ENCODE measurements around the gene KIAA2012.

Gene KIAA2012

GRCh38 chr2:202038471-202039277 is 34.4 kb upstream of the KIAA2012 start (continued):
- no peak for TF ChIP-seq PRDM10 (tag by site-specific recombination; IDR thresholded peaks at IDR 0.05)
- TF ChIP-seq SP7 (tag by site-specific recombination; IDR thresholded peaks at IDR 0.05) = no peak
- TF ChIP-seq, protein P1, sequence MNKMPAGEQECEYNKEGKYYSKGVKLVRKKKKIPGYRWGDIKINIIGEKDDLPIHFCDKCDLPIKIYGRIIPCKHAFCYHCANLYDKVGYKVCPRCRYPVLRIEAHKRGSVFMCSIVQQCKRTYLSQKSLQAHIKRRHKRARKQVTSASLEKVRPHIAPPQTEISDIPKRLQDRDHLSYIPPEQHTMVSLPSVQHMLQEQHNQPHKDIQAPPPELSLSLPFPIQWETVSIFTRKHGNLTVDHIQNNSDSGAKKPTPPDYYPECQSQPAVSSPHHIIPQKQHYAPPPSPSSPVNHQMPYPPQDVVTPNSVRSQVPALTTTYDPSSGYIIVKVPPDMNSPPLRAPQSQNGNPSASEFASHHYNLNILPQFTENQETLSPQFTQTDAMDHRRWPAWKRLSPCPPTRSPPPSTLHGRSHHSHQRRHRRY (tag by site-specific recombination; IDR thresholded peaks at IDR 0.05) = no peak
- no peak for TF ChIP-seq BCL11B (tag by site-specific recombination; IDR thresholded peaks at IDR 0.05; ENCODE audit: low read depth)
- no peak for TF ChIP-seq ZBTB26 (tag by site-specific recombination; optimal IDR thresholded peaks at IDR 0.05)
- 0 out of 2 replicates have a peak, but pooled peaks have one; percentile 12 for TF ChIP-seq IKZF3 (tag by site-specific recombination; IDR thresholded peaks at IDR 0.05)
- peak; percentile 80 for TF ChIP-seq TRIM28 (IDR thresholded peaks at IDR 0.05; ENCODE audit: borderline replicate concordance, low read length)
- TF ChIP-seq ZBTB17 (tag by site-specific recombination; IDR thresholded peaks at IDR 0.05) = peak; percentile 96
- TF ChIP-seq ZNF2 (tag by site-specific recombination; IDR thresholded peaks at IDR 0.05) = no peak
- TF ChIP-seq, protein P2, sequence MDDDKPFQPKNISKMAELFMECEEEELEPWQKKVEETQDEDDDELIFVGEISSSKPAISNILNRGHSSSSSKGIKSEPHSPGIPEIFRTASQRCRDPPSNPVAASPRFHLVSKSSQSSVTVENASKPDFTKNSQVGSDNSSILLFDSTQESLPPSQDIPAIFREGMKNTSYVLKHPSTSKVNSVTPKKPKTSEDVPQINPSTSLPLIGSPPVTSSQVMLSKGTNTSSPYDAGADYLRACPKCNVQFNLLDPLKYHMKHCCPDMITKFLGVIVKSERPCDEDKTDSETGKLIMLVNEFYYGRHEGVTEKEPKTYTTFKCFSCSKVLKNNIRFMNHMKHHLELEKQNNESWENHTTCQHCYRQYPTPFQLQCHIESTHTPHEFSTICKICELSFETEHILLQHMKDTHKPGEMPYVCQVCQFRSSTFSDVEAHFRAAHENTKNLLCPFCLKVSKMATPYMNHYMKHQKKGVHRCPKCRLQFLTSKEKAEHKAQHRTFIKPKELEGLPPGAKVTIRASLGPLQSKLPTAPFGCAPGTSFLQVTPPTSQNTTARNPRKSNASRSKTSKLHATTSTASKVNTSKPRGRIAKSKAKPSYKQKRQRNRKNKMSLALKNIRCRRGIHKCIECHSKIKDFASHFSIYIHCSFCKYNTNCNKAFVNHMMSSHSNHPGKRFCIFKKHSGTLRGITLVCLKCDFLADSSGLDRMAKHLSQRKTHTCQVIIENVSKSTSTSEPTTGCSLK (tag by site-specific recombination; IDR thresholded peaks at IDR 0.05) = no peak
- TF ChIP-seq AEBP2 (tag by site-specific recombination; IDR thresholded peaks at IDR 0.05; ENCODE audit: borderline replicate concordance) = no peak
- TF ChIP-seq OSR2 (tag by site-specific recombination; IDR thresholded peaks at IDR 0.05) = peak; percentile 57
- TF ChIP-seq ZNF404 (tag by site-specific recombination; IDR thresholded peaks at IDR 0.05) = no peak
- TF ChIP-seq ZNF266 (tag by site-specific recombination; IDR thresholded peaks at IDR 0.05; ENCODE audit: low read depth) = no peak
- TF ChIP-seq KLF9 (tag by site-specific recombination; IDR thresholded peaks at IDR 0.05; ENCODE audit: low read depth) = no peak
- TF ChIP-seq ZNF580 (tag by site-specific recombination; IDR thresholded peaks at IDR 0.05) = no peak
- no peak for TF ChIP-seq ZNF121 (tag by site-specific recombination; IDR thresholded peaks at IDR 0.05)
- TF ChIP-seq GLIS1 (tag by site-specific recombination; IDR thresholded peaks at IDR 0.05) = no peak
- no peak for TF ChIP-seq ZNF398 (tag by site-specific recombination; IDR thresholded peaks at IDR 0.05)
- no peak for TF ChIP-seq ZNF473 (tag by site-specific recombination; IDR thresholded peaks at IDR 0.05)
- TF ChIP-seq ZNF558 (tag by site-specific recombination; IDR thresholded peaks at IDR 0.05) = no peak
- TF ChIP-seq ZNF132 (tag by site-specific recombination; IDR thresholded peaks at IDR 0.05; ENCODE audit: borderline replicate concordance) = no peak
- TF ChIP-seq SCRT1 (tag by site-specific recombination; IDR thresholded peaks at IDR 0.05; ENCODE audit: borderline replicate concordance) = no peak
- no peak for TF ChIP-seq ZNF830 (tag by site-specific recombination; IDR thresholded peaks at IDR 0.05; ENCODE audit: low read depth)
- no peak for TF ChIP-seq ZNF174 (tag by site-specific recombination; IDR thresholded peaks at IDR 0.05)
